ENCODE data around the gene CDKN2B-AS1.

DNA sequence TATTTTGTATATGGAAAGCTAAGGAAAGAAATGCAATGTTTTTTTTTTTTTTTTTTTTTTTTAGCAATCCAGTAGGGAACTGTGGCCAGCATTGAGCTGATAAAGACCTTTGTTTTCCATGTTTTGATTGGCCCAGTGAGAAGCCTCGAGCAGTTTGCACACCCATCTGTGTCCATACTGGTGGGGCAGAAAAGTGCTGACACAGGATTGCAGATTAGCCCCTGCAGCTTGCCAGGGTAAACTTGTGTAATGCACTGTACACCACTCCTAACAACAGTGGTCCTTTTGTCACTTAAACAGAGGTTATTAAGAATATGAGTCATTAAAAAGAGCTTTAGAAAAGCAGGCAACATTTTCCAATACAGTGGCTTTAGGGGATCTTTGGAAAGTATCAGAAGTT is 147.3 kb downstream of the CDKN2B-AS1 start:
- TF ChIP-seq TBX2 (CRISPR knock-in tag; IDR thresholded peaks at IDR 0.05; ENCODE audit: borderline replicate concordance): no peak
- TF ChIP-seq, protein P1, sequence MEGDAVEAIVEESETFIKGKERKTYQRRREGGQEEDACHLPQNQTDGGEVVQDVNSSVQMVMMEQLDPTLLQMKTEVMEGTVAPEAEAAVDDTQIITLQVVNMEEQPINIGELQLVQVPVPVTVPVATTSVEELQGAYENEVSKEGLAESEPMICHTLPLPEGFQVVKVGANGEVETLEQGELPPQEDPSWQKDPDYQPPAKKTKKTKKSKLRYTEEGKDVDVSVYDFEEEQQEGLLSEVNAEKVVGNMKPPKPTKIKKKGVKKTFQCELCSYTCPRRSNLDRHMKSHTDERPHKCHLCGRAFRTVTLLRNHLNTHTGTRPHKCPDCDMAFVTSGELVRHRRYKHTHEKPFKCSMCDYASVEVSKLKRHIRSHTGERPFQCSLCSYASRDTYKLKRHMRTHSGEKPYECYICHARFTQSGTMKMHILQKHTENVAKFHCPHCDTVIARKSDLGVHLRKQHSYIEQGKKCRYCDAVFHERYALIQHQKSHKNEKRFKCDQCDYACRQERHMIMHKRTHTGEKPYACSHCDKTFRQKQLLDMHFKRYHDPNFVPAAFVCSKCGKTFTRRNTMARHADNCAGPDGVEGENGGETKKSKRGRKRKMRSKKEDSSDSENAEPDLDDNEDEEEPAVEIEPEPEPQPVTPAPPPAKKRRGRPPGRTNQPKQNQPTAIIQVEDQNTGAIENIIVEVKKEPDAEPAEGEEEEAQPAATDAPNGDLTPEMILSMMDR (CRISPR knock-in tag; IDR thresholded peaks at IDR 0.05): no peak
- no peak for TF ChIP-seq ZNF232 (CRISPR knock-in tag; IDR thresholded peaks at IDR 0.05; ENCODE audit: borderline replicate concordance)
- TF ChIP-seq ELF4 (CRISPR knock-in tag; IDR thresholded peaks at IDR 0.05; ENCODE audit: borderline replicate concordance): no peak
- TF ChIP-seq ZNF235 (CRISPR knock-in tag; IDR thresholded peaks at IDR 0.05; ENCODE audit: borderline replicate concordance): no peak
- no peak for TF ChIP-seq POLR2AphosphoS5 (IDR thresholded peaks at IDR 0.05; ENCODE audit: low read depth, low read length)
- TF ChIP-seq NRL (CRISPR knock-in tag; IDR thresholded peaks at IDR 0.05; ENCODE audit: borderline replicate concordance): no peak
- TF ChIP-seq, protein P2, sequence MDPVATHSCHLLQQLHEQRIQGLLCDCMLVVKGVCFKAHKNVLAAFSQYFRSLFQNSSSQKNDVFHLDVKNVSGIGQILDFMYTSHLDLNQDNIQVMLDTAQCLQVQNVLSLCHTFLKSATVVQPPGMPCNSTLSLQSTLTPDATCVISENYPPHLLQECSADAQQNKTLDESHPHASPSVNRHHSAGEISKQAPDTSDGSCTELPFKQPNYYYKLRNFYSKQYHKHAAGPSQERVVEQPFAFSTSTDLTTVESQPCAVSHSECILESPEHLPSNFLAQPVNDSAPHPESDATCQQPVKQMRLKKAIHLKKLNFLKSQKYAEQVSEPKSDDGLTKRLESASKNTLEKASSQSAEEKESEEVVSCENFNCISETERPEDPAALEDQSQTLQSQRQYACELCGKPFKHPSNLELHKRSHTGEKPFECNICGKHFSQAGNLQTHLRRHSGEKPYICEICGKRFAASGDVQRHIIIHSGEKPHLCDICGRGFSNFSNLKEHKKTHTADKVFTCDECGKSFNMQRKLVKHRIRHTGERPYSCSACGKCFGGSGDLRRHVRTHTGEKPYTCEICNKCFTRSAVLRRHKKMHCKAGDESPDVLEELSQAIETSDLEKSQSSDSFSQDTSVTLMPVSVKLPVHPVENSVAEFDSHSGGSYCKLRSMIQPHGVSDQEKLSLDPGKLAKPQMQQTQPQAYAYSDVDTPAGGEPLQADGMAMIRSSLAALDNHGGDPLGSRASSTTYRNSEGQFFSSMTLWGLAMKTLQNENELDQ (CRISPR knock-in tag; IDR thresholded peaks at IDR 0.05; ENCODE audit: borderline replicate concordance): no peak
- TF ChIP-seq ELF1 (CRISPR knock-in tag; IDR thresholded peaks at IDR 0.05): no peak
- TF ChIP-seq, protein P3, sequence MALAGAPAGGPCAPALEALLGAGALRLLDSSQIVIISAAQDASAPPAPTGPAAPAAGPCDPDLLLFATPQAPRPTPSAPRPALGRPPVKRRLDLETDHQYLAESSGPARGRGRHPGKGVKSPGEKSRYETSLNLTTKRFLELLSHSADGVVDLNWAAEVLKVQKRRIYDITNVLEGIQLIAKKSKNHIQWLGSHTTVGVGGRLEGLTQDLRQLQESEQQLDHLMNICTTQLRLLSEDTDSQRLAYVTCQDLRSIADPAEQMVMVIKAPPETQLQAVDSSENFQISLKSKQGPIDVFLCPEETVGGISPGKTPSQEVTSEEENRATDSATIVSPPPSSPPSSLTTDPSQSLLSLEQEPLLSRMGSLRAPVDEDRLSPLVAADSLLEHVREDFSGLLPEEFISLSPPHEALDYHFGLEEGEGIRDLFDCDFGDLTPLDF (CRISPR knock-in tag; IDR thresholded peaks at IDR 0.05): no peak

Measured in HepG2 (cell line).